Globus pallidus (tissue), 1 donor: ENCODE measurements around the gene PSMF1.
"Not testable (repeated sequence)": the region's sequence is repeated elsewhere in the genome, so short reads cannot be mapped to it uniquely, and the experiment has no call there.

Experiments used
- DNase-seq: peaks from one replicate; pipeline ENCODE4 v3.0.0-alpha.2; 2015; ENCODE audit warnings: low spot score

The PSMF1 gene

DNA sequence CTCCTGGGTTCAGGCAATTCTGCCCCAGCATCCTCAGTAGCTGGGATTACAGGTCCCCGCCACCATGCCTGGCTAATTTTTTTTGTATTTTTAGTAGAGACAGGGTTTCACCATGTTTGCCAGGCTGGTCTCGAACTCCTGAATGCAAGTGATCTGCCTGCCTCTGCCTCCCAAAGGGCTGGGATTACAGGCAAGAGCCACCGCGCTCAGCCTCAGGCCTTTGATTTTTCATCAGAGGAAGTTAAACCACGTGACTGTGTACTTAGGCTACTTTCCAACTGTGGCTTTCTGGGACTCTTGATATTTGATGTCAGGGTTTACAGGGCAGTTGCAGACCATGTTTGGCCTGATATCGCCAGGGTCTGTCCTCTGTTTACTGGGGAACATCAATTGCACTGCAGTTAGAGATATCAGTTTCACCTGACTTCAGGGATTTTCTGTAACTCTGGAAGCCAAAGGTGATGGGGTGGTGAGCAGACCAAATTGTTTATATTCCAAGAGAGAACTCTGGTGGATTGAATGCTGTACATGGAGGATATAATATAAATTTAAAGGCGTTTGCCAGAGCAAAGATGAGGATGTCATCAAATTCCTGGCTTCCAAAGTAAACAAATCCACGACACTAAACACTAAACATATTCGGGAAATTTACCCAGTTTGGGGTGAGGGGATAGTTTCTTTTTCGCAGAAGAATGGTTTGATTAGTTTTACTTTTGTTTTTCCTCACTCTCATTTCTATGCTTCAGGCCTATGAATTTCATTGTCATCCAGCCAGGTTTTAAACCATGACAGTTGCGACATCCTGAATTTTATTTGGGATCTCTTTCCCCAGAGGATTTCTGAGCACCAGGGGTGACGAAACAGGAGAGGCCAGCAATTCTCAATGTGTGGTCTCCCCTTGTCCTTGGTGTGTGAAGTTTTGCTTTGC is 4.2 kb downstream of the PSMF1 start:
- peak; percentile 33 for DNase-seq

DNA sequence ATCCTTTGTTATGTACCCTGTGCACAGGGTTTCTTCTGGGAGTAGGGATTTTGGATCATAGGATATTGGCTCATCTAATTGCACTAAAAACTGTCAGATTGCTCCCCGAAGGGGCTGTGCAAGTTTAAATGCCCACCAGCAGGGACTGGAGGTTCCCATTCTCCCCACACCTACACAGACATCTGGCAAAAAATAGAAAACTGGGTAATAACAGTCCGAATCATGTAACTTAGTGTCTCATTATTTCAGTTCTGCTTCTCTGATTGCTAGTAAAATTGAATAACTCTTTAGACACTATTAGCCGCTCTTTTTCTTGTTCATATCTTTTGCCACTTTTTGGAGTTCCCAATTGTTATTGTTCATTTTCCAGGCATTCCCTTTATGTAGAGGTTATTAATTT is 5.3 kb downstream of the PSMF1 start:
- no peak for DNase-seq

- no peak for DNase-seq
These were observed 6.0 kb downstream of the PSMF1 start for GRCh38 chr20:1124421-1124820.

GRCh38 chr20:1125277-1125676 is 6.9 kb downstream of the PSMF1 start:
- DNase-seq = no peak

DNA sequence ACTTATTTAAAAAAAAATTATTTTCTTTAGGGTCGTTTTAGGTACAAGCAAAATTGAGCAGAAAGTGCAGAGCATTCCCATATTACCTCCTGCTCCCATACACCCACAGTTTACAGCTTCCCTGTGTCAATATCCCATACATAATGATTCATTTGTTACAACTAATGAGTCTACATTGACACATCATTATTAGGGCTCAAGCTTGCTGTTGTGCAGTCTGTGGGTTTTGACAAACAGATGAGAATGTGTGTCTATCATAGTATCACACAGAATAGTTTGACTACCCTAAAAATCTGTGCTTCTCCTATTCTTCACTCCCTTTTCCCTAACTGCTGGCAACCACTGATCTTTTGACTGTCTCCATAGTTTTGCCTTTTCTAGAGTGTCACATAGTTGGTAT is 9.4 kb downstream of the PSMF1 start:
- no peak for DNase-seq

DNA sequence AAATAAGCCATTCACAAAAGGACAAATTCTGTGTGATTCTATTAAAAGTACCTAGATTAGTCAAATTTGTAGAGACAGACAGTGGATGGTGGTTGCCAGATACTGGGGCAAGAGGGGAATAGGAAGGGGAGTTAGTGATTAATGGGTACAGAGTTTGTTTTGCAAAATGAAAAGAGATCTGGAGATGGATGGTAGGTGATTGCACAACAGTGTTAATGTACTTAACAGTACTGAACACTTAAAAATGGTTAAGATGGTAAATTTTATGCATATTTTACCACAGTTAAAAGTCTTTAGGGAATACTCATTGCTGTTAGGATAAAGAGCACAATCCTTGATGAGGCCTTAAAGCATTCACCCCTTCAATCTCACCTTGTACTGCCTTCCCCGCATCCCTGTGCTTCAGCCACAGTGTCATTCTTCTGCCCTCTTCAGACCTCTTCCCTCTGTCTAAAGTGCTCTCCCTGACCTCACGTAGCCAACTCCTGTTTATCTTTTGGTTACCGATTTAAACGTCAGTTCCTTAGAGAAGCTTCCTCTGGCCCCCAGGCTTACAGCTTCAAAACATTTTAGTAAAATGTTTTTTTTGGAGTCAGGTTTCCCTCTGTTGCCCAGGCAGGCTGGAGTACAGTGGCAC is 11.8 kb downstream of the PSMF1 start:
- DNase-seq = no peak

GRCh38 chr20:1130847-1131246 is 12.4 kb downstream of the PSMF1 start:
- no peak for DNase-seq

GRCh38 chr20:1131354-1131753 is 13.0 kb downstream of the PSMF1 start:
- no peak for DNase-seq

GRCh38 chr20:1134355-1134754 is 16.0 kb downstream of the PSMF1 start:
- DNase-seq = no peak

GRCh38 chr20:1134836-1135235 is 16.4 kb downstream of the PSMF1 start:
- no peak for DNase-seq

- DNase-seq = no peak
These were observed 18.8 kb downstream of the PSMF1 start for GRCh38 chr20:1137236-1137635.

- DNase-seq = no peak
These were observed 26.2 kb downstream of the PSMF1 start for GRCh38 chr20:1144401-1145172.

GRCh38 chr20:1146957-1147356 is 28.6 kb downstream of the PSMF1 start:
- DNase-seq = no peak

- not testable (repeated sequence) for DNase-seq
These were observed 31.4 kb downstream of the PSMF1 start for GRCh38 chr20:1149812-1150211.

GRCh38 chr20:1150218-1150617 is 31.8 kb downstream of the PSMF1 start:
- no peak for DNase-seq

GRCh38 chr20:1150968-1151367 is 32.6 kb downstream of the PSMF1 start:
- DNase-seq = no peak

- DNase-seq = no peak
These were observed 35.8 kb downstream of the PSMF1 start for GRCh38 chr20:1154226-1154625.

- no peak for DNase-seq
These were observed 36.3 kb downstream of the PSMF1 start for GRCh38 chr20:1154691-1155090.

- DNase-seq = no peak
These were observed 36.9 kb downstream of the PSMF1 start for GRCh38 chr20:1155342-1155741.

DNA sequence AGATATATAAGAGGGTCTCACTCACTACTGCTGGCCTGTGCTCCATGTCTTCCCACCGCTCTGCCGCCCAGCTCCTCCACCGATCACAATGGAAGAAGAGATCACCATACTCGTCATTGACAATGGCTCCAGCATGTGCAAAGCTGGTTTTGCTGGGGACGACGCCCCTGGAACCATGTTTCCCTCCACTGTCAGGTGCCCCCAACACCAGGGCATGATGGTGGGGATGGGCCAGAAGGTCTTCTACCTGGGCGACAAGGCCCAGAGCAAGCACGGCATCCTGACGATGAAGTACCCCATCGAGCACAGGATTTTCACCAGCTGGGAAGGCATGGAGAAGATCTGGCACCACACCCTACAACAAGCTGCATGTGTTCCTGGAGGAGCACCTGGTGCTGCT is 42.1 kb downstream of the PSMF1 start:
- no peak for DNase-seq

GRCh38 chr20:1160991-1161390 is 42.6 kb downstream of the PSMF1 start:
- DNase-seq = no peak

DNA sequence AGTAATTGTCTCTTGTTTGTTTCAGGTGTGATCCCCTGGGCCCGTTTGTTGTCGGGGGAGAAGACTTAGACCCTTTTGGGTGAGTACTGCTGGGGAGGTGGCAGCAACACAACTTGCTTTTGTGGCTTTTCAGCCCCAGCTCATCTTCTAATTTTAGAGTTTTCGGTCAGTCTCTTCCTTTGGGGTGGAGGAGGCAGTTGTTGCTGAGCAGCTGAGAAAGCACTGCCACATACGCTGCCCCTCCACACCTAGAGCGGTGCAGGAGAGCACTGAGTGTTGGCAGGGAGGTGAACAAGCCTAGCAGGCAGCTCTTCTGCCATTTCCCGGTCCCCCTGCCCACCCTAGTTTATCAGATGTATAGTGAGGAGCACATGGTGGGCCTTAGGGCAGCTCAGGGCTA is 44.7 kb downstream of the PSMF1 start:
- DNase-seq = no peak

DNA sequence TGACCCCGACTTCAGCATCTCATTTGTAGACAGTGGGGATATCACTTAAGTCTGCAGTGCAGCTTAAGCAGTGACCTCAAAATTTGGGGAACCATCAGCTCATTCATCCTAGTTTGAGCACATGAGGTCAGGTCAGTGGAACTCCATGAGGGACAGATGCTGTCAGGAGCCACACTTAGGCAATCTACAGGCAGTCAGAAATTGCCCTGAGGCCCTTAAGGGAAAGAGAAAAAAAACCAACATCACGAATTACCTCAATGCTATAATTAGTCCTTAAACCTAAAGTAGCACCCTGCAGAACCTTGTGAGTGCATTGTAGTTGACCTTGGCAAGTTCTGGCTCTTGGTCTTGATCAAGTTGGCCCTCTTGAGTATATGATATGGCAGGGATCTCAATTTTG is 45.3 kb downstream of the PSMF1 start:
- no peak for DNase-seq
